Transverse colon (tissue), 4 donors: ENCODE data around the gene UBA52. TPM values are rescaled to one million over a fixed set of nuclear protein-coding genes. Genes with fewer than 3 reads are reported as not detected.
"Not testable (repeated sequence)": the region's sequence is repeated elsewhere in the genome, so short reads cannot be mapped to it uniquely, and the experiment has no call there.

Experiments used
- DNase-seq: peaks from one replicate; pipeline ENCODE4 v3.0.0-alpha.2; 2019
- H3K27ac ChIP-seq, 4 donors: fragments of 200-600 bp; sonication (generic); 2 replicates each; pipeline ENCODE4 v1.5.1; 2016 to 2018; ENCODE audit warnings: inconsistent platforms in 4 of 4
- H3K27me3 ChIP-seq: fragments of 200-600 bp; sonication (generic); 2 replicates; pipeline ENCODE4 v1.5.1; 2017; ENCODE audit warnings: inconsistent platforms
- H3K36me3 ChIP-seq, 4 donors: fragments of 200-600 bp; sonication (generic); 2 replicates each; pipeline ENCODE4 v1.5.1; 2017 to 2019; ENCODE audit warnings: inconsistent platforms in 4 of 4
- H3K4me1 ChIP-seq, 4 donors: fragments of 200-600 bp; sonication (generic); 2 replicates each; pipeline ENCODE4 v1.5.1; 2017 to 2020; ENCODE audit warnings: inconsistent platforms in 4 of 4
- H3K4me3 ChIP-seq, 4 donors: fragments of 200-600 bp; sonication (generic); 1 replicate in 1 of 4; 2 replicates in 3 of 4; pipeline versions ENCODE4 v1.5.1 to v1.6.1; 2017 to 2019; ENCODE audit warnings: inconsistent platforms in 4 of 4
- H3K9me3 ChIP-seq, 2 donors: fragments of 200-600 bp; sonication (generic); 2 replicates each; pipeline ENCODE4 v1.5.1; 2017 to 2019; ENCODE audit warnings: inconsistent platforms in 2 of 2
- CTCF ChIP-seq, 5 experiments: fragments of 200-600 bp in 3 of 5; fragments of 450-650 bp in 2 of 5; sonication (generic) in 3 of 5; IDR thresholded peaks; 1 replicate in 2 of 5; 2 replicates in 3 of 5; pipeline ENCODE4 v1.5.1; 2016 to 2017; ENCODE audit warnings: antibody characterized with exemption in 5 of 5, inconsistent platforms in 3 of 5, mild to moderate bottlenecking in 2 of 5, moderate library complexity in 1 of 5
- EP300 ChIP-seq: sonication (generic); formaldehyde crosslinking; IDR thresholded peaks from one replicate; pipeline ENCODE4 v1.6.1; 2017; ENCODE audit warnings: antibody characterized with exemption, low read depth
- POLR2A ChIP-seq: fragments of 450-650 bp; IDR thresholded peaks from one replicate; pipeline ENCODE4 v1.6.1; 2016; ENCODE audit warnings: antibody characterized with exemption, mild to moderate bottlenecking, moderate library complexity
- POLR2AphosphoS5 ChIP-seq, 3 donors: sonication (generic); formaldehyde crosslinking; IDR thresholded peaks; one replicate each; pipeline ENCODE4 v1.6.1; 2016; ENCODE audit warnings: antibody characterized with exemption in 3 of 3
- WGBS, 2 donors: methylation state at CpG; one replicate each; pipeline ENCODE4 v1.1.5; 2018; ENCODE audit warnings: low coverage in 1 of 2; 5-methylcytosine and 5-hydroxymethylcytosine counted together
- in situ Hi-C, 4 donors: fragments of 200-750 bp; cut with MboI; loops; one replicate each; pipeline versions ENCODE4 v1.15.0 to v1.15.1; 2017; ENCODE audit warnings: low sequenced_read_pairs in 3 of 4, low pct_ligation_motif_present in 1 of 4, low pct_unique_long_range_greater_than_20kb in 1 of 4
- intact Hi-C: fragments of 100-400 bp; cut with DNase I; formaldehyde crosslinking; loops from one replicate; pipeline ENCODE4 v1.15.1; 2023; ENCODE audit warnings: low total_unique reads
- total RNA-seq, 4 donors: library from RNA; depleted of rRNA; stranded (reverse); fragments of >200 nt; gene quantifications; one replicate each; pipeline ENCODE4 v1.1.0, GENCODE V29; 2016

UBA52 gene
- total RNA-seq, 4 donors from 2014 or later = 421 to 735 (median 566) TPM

- Histone ChIP-seq H3K4me3 (no peak overlapping the region), H3K4me1 (peaks cover 14 to 19% (median 17%) of the 10 kb centered on the region in 4 donors), H3K9me3 (no peaks in the 10 kb centered on the region), H3K27ac (no peak overlapping the region), H3K36me3 (peaks cover 0 to 6% (median 2%) of the 10 kb centered on the region in 4 donors), H3K27me3 (no peaks in the 10 kb centered on the region)
- 97% methylated on average over 19 of the region's 19 CpGs; no CpG with 5 or more reads in 1 of the 2 donors for WGBS, 2 donors
- intact Hi-C loops = no loop called here
- in situ Hi-C loops = no loop called here
- TF ChIP-seq EP300 (no peak), POLR2A (no peak), POLR2AphosphoS5 (IDR thresholded peaks at IDR 0.05) (no peak), CTCF (IDR thresholded peaks at IDR 0.05) (no peak)
- DNase-seq = no peak
Observed at GRCh38 chr19:18539372-18539771, 32.3 kb upstream of the UBA52 start.

GRCh38 chr19:18540200-18540599, 31.5 kb upstream of the UBA52 start:
- H3K4me3 ChIP-seq, H3K27ac ChIP-seq, H3K36me3 ChIP-seq, in situ Hi-C loops, intact Hi-C loops, DNase-seq, H3K9me3 ChIP-seq, H3K27me3 ChIP-seq: not testable (repeated sequence)
- peaks cover 14 to 20% (median 17%) of the 10 kb centered on the region in 4 donors for H3K4me1 ChIP-seq
- 92% methylated on average over 1 of the region's 1 CpG; no CpG with 5 or more reads in 1 of the 2 donors for WGBS, 2 donors

DNA sequence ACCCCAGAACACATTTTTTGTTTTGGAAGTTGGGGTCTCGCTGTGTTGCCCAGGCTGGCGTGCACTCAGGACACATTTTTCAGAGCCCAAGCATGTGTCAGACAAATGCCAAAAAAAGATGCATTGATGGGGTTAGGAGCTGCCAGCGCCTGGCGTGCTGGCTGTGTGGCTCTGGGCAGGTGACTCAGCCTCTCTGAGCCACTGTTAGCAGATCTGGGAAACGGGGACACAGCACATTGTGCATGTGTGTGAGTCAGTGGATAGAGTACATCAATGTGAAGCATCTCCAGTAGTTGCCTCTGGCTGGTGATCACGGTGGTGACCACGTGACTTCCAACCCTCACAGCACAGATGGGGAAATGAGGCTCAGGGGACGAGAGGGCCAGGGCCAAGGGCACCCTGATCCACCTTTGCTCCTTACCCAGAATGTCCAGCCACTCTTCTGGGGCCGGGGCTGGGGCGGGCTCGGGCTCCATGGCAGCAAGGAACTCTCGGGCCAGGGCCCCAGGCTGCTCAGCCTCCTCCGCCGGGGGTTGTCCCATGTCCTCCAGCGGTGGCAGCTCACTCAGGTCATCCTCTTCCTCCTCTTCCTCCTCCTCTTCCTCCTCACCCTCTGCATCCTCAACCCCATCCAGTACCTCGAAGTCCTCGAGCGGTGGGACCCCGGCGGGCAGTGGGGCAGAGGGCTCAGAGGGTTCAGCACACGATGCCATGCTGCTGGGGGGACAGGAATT, 30.2 kb upstream of the UBA52 start:
- TF ChIP-seq CTCF (IDR thresholded peaks at IDR 0.05) = no peak
- no peak for TF ChIP-seq EP300
- no peak for TF ChIP-seq POLR2AphosphoS5 (IDR thresholded peaks at IDR 0.05)
- TF ChIP-seq POLR2A = no peak
- WGBS, 2 donors = 90% methylated on average over 4 to 21 of the region's 21 CpGs
- peaks cover 0 to 6% (median 0%) of the 10 kb centered on the region in 4 donors for H3K36me3 ChIP-seq
- H3K4me1 ChIP-seq = peaks cover 14 to 20% (median 17%) of the 10 kb centered on the region in 4 donors
- intact Hi-C loops = no loop called here
- H3K27me3 ChIP-seq = no peaks in the 10 kb centered on the region
- in situ Hi-C loops = no loop called here
- no peak overlapping the region for H3K4me3 ChIP-seq
- no peaks in the 10 kb centered on the region for H3K9me3 ChIP-seq
- no peak for DNase-seq
- peak overlapping the region in 2 of 4 donors; percentile 93 to 95 for H3K27ac ChIP-seq

- TF ChIP-seq POLR2A (no peak), CTCF (IDR thresholded peaks at IDR 0.05) (no peak)
Observed at GRCh38 chr19:18541992-18542940, 29.4 kb upstream of the UBA52 start.

More at GRCh38 chr19:18541992-18542940, 29.4 kb upstream of the UBA52 start:
- Histone ChIP-seq H3K9me3 (no peaks in the 10 kb centered on the region), H3K36me3 (peaks cover 0 to 6% (median 0%) of the 10 kb centered on the region in 4 donors), H3K4me3 (peak overlapping the region; percentile 75 to 94 (median 82)), H3K27ac (peak overlapping the region; percentile 88 to 95 (median 91)), H3K4me1 (peaks cover 14 to 20% (median 17%) of the 10 kb centered on the region in 4 donors), H3K27me3 (no peaks in the 10 kb centered on the region)
- intact Hi-C loops = no loop called here
- WGBS, 2 donors = 11 to 18% methylated on average over 9 to 11 of the region's 11 CpGs
- DNase-seq = no peak
- in situ Hi-C loops = no loop called here
